Hematopoietic multipotent progenitor cell treated with erythropoietin and hydrocortisone succinate and interleukin-3 and kit ligand, for 17 days (in vitro differentiated cells): ENCODE data around the gene FZD2.
"Not testable (repeated sequence)": the region's sequence is repeated elsewhere in the genome, so short reads cannot be mapped to it uniquely, and the experiment has no call there.

Experiments used
- DNase-seq: peaks from one replicate; pipeline ENCODE4 v3.0.0-alpha.2; 2015; ENCODE audit warnings: low spot score

The FZD2 gene

DNA sequence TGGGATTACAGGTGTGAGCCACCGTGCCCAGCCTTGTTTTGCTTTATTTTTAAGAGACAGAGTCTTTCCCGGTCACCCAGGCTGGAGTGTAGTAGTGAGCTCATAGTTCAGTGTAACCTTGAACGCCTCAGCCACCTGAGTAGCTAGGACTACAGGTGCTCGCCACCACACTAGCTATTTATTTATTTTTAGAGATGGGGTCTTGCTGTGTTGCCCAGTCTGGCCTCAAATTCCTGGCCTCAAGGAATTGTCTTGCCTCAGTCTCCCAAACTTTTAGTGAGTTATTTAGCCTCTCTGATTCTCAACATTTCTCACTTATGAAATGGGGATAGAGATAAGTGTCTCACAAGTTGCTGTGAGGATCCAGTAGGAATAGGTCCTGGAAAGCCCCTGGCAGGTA is 21.7 kb downstream of the FZD2 start:
- DNase-seq: no peak

DNA sequence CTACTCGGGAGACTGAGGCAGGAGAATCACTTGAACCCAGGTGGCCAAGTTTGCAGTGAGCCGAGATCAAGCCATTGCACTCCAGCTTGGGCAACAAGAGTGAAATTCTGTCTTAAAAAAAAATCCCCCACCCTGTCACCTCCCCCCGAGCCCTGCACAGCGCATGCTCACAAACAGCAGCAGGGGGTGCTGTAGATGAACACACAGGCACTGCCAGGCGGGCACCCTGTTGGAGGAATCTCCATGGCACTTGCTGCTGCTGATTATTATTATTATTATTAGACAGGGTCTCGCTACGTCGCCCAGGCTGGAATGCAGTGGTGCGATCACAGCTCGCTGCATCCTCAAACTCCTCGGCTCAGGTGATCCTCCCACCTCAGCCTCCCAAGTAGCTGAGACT is 24.6 kb downstream of the FZD2 start:
- no peak for DNase-seq

DNA sequence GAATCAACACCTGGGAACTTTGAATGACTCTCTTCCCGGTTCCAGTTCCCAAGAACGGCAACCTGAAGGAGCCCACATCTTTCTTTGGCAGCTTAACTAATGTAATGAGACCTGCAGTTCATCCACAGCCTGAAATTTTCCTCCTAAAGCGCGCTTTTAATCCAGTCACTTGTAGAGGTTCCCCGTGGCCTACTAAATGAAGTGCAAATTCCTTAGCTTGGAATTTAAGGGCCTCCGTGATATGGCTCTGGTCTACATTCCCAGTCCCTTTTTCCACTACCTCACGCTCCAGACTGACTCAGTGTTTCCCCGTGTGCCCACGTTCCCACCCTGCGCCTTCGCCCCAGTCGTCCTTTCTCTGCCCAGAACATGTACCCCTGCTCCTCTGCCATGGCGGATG is 27.2 kb downstream of the FZD2 start:
- DNase-seq: no peak

DNA sequence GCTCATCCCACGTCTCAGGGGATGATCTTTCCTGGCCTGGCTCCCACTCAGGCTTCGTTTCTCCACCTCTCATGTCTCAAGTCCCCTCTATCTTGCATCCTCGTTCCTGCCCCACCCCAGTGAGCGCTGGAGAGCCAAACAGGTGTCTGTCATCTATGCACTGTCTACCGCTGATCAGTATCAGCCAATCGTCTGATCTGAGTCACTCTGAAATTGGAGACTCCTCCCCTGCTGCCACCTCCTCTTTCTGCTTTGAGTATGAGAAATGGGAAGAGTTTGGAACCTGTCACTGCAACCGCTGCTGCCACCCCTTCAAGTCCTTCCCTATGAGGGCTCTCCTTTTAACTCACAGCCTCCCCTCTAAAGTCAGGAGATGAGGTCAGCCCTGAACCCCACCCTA is 28.0 kb downstream of the FZD2 start:
- no peak for DNase-seq

DNA sequence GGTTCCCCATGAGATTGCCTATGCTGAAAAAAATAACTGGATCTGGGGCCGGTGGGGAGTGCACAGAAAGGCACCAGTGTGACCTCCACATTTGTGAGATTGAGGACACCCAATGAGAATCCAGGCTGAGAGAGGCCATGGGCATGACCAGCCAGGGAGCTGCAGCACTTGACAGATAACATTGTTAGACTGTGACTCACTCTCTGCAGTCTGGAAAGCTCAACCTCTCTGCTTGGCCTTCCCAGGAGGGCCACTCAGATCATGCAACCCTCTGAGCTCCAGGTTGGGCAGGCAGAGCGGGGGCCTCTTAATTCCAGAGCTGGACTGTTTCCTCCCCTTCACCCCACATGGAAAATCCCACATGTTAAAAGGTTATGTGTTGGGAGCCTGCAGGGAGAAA is 30.1 kb downstream of the FZD2 start:
- DNase-seq: no peak

DNA sequence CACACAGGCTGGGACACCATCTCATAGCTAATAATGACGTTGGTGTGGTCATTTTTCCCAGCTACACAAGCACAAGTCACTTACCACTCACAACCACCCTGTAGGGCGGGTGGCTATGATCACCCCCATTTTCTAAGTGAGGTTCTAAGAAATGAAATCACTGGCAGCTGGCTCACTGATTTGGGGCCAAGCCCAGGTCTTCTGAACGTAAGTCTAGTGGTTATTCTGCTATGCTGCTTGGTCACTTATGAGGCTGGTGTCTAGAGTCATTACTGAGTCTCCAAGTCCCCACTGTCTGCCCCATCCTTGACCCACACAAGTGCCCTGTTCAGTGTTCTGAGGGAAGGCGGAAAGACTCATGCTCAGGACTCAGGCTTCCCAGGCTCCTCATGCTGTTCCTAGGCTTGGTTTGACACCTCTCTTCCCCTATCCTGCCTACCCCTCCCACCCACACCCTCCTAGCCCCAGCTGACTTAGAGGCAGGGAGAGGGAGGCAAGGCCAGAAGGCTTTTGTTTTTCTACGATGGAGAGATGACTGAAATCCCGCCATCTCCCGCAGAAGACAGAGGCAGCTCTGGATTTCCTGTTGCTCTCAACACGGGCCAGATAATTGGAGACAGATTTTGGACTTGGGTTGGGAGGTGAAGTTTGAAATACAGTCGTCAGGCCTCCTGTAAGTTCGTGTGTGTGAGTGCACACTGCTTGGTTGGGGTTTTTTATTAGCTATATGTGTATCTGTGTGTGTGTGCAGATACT is 32.2 kb downstream of the FZD2 start:
- DNase-seq: no peak

DNA sequence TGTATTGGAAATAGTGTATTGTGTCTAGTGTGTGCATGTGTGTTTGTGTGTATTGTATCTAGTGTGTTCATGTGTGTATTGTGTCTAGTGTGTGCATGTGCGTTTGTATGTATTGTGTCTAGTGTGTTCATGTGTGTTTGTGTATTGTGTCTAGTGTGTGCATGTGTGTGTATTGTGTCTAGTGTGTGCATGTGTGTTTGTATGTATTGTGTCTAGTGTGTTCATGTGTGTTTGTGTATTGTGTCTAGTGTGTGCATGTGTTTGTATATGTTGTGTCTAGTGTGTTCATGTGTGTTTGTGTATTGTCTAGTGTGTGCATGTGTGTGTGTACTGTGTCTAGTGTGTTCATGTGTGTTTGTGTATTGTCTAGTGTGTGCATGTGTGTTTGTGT is 32.8 kb downstream of the FZD2 start:
- DNase-seq: not testable (repeated sequence)

DNA sequence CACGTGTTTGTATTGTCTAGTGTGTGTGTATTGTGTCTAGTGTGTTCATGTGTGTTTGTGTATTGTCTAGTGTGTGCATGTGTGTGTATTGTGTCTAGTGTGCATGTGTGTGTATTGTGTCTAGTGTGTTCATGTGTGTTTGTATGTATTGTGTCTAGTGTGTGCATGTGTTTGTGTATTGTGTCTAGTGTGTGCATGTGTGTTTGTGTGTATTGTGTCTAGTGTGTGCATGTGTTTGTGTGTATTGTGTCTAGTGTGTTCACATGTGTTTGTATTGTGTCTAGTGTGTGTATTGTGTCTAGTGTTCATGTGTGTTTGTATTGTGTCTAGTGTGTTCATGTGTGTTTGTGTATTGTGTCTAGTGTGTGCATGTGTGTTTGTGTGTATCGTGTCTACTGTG is 33.5 kb downstream of the FZD2 start:
- not testable (repeated sequence) for DNase-seq

DNA sequence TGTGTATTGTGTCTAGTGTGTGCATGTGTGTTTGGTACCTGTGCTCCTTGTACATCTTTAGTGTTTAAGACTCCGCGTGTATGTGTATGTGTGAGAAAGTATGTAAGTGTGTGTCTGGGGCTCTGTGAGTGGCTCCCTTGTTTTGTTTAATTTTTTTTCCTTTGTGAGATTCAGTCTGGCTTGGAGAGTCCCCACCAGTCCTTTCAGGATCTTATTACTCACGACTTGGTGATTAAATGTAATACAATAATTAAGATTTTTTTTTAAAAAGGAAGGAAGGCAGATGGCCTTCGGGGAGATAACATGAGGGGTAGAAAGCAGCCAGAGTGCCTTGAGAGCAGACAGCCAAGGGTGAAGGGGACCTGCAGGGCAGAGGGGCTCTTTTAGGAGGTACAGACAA is 33.9 kb downstream of the FZD2 start:
- DNase-seq: no peak

DNA sequence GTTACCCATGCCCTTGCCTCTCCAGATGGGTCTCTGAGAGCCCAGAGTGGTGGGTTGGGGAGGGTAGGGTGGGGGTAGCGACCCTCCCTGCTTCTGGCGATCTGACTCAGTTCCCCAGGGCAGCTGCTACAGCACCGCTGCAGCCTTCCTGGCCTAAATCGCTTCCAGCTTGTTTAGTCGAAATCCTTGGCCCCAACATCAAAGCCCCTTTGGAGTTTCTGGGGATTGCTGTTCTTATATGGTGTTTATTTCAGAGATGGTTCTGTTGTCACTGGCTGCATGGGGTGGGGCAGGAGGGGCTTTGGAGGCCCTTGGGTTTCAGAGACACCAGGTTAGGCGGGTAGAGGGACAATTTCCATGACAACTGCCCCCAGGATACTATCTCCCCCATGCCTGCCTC is 35.9 kb downstream of the FZD2 start:
- no peak for DNase-seq

DNA sequence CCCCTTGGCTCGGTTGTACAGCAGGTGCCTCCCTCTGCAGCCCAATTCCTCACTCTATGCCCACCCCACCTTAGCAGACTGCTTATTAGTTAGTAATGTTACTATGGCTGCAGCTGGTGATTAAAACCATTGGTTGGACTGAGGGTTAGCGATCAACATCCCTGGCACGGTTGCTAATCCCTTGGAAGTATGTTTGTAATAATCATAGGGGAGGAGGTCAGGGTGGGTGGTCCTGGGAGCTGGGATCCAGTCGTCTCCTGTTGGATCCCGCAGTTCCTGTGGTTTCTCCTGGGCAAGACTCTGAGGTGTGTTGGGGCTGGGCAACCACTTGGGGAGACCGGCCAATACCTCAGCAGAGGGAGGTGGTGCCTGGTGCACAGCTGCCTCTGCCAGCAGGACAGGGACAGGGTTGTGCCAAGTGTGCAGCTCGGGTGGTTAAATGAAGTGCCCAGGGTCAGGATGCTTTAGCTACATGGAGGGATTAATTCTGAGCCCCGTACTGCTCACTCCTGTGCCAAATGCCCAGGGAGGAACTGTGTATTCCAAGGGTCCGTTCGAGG is 38.0 kb downstream of the FZD2 start:
- DNase-seq: no peak

DNA sequence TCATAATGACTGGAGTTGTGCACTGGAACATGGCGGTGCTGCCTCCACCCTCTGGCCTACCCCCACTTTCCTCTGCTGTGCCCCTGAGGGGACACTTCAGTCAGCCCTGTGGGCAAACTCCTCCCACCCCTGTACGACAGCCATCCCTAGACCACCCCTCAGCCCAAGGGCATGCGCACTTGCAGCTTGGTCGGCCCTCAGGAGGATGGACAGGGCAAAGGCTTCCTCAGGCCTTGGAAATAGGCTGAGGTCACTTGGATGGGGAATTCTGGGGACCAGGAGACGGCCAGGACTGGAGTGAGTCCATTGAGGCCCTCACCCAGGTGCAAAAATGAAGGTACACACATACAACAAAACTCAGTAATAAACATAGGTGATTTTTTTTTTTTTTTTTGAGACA is 41.0 kb downstream of the FZD2 start:
- no peak for DNase-seq

DNA sequence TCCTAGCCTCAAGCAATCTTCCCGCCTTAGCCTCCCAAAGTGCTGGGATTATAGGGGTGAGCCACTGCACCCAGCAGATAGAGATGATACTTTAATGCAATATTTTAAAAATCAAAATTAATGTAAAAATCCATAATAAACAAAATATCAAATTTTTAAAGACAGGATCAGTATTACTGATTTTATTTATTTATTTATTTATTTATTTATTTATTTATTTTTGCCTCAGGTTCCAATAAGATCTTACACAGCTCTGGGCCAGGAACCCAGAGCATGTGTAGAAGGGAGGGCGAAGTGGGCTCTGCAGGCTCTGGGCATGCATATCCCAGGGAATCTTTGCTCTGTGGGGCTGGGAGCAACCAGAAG is 41.6 kb downstream of the FZD2 start:
- no peak for DNase-seq

DNA sequence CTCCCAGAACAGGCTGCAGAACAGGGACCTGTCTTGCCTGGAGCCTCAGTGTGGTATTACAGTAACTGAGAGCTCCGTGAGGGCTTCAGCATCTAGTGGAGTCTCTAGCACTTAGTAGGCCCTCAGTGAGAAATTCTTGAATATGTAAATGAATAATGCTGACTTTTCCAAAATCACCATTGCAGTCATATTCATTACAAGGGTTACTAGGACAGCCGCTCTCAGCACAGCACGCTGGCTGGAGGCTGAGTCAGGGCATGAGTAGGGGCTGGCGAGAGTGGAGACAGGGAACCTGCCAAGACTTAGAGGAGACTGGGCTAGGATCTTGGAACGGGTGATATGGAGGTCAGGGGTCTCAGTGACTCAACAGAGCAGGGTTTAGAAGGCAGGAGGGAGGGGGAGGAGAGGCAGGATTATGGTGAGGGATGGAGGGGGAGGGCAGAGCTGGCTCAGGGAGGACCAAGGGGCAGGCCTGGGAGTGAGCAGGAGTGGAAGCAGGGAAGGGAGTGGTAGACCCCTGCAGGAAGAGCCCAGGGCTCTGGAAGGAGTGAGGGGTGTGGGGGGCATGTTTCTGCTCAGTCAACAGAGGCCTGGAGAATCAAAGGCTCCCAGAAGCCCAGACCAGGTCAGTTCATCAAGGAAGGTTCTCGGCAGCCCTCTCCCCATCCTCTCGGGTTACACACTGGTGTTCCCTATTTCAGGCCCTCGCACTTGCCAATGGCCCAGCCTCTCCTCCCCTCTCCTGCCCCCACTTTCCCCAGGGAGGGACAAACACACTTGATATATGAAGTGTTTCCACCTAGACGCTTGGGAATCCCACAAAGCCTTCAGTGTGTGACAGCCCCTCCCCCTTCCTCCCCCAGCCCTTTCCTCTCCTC is 42.3 kb downstream of the FZD2 start:
- no peak for DNase-seq

DNA sequence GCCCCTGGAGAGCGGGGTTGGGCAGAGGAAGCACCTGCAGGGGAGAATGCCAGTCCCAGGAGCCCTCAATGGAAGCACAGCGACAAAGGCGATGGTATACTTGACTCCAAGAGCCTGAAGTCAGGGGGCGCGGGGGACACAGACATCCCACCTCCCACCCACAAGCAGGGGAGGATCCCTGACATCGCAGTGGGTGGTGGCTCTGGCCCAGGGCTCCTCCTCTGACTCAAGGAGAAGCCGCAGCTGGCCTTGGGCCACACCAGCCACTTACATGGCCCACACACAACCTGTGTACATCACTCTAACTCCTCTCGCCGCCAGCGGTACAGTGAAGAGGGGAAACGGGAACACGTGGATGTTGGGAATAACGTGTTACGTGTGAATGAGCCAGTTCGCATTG is 44.3 kb downstream of the FZD2 start:
- DNase-seq: no peak

DNA sequence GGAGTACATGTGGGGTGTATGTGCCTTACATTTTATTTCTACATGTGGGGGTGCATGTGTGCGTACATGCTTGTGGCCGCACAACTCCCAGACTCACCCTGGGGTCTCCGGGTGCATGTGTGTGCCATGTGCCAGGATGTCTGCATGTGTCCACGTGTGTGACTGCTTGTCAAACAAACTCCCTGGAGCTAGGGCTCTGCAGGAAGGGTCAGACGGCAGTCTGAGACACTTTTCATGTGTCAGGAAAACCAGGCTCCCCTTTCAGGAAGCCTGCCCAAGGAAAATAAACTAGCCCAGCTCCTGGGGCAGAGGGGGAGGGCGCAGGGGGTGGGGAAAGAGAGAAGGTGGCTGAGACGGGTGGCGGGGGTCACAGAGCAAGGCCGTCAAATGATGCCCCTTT is 44.7 kb downstream of the FZD2 start:
- DNase-seq: no peak

DNA sequence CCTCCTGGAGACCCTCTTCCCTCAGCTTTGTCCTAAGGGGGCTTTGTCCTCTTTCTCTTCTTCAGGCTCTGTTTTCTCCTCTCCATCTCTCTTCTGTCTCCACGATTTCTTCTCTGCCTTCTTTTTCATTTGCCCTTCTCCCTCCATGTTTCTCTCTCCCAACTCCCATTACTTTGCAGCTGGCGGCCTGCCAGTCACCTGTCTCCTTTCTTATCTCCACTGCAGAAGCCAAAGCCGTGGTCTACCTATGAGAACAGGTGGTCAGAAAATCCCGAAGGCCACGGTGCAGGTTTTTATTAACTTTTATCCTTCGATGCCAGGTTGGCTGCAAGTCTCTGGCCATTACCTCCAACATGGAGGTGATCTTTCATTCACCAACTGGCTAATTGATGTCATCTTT is 45.1 kb downstream of the FZD2 start:
- no peak for DNase-seq

DNA sequence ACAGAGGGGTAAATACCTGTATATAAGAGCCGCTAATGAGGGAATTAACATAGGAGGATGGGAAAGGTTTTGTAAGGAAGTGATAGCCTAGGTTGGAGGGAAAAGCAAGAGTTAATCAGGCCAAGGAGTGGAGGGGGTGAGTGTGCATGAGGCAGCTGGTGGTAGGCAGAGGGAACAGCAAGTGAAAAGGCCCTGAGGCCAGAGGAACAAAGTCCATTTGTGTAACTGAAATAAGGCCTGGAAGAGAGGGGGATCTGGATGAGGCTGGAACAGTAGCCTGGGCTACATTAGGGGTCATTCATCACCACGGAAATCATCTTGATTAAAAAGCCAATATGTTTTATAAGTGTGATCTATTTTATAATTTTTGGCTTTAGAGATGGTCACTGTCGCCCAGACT is 45.7 kb downstream of the FZD2 start:
- DNase-seq: no peak

DNA sequence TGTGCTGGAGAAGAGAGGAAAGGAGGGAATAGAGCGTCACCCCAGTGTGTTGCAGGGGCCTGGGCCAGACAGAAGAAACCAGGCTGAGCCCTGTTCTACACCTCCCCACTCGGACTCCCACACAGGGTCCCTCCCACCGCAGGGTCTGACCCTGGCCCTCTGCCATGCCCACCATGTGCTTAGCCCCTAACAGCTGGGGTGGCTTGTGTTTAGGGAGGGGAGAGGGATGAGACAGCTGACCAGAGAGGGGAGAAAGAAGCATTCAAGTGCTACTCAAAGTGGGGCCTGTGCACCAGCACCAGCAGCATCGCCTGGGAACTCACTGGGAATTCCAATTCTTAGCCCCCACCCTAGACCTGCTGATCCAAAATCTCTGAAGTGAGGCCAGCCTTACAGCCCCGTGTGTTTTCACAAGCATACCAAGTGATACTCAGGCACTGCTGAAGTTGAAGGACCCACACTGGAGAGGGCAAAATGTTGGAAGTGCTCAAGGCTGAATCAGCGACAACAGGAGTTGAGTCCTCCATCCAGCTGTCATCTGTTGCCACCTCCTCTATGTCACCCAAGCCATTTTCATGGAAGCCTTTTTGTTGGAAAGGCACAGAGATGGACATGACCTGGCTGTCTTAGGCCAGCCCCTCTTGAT is 47.0 kb downstream of the FZD2 start:
- DNase-seq: no peak

DNA sequence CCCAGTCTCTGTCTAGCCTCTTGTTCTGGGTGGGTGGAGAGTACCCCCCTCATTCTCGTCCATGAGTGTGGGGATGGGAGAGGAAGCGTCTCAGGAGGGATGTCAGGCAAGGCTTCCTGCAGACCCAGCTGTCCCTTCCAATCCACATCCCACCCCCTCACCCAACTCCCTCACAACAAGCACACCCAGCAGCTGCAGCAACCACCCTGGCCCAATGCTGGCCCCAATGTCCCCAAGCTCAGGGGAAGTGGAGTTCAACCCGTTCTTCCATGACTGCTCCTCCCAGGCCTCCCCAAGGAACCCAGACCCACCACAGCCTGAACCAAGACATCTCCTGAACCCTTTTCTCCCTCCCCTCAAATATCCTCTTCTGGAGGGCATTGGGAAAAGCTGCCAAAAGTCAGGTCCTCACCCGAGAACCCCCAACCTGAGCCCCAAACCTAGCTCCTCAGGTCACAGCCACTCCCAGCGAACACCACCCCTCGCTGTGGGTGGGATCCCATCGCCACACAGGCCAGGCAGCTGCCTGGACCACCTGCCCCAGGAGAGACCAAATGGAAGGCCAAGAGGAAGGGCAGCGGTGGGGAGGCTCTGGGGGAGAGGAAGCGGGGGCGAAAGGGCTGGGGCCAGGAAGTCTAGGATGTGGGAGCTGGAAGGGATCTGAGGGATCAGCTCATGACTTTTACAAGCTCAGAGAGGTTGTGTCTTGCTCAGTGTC is 47.6 kb downstream of the FZD2 start:
- no peak for DNase-seq

DNA sequence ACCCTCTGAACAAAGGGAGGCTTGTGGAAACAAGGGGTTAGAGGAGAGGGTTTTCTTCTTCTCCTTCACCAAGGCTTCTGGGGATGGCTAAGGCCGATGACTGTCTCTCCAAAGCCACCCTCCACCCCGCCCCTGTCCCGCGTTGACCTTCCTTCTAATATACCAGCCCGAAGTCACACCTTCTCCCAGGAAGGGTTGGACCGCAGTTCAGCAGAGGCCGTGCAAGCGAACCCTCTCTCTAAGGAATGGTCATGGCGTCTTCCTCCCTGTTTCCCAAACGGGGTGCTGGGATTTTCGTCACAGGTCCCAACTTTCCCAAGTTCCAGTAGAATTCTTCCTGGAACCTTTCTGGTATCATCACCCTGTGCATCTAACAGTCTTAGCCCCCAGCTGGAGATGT is 49.4 kb downstream of the FZD2 start:
- DNase-seq: no peak
